Calu3 (cell line): ENCODE data around the gene ALG9. TPM values are rescaled to one million over a fixed set of nuclear protein-coding genes. Genes with fewer than 3 reads are reported as not detected.

Source experiments
- BruUV-seq: library from RNA; stranded (reverse); fragments of 400-500 nt; replicated peaks from 2 replicates; lab custom pipeline; 2021; lab: Mats Ljungman, UMichigan
- CTCF ChIA-PET: fragments of 300-600 bp; sonication (Branson Sonifier 250); formaldehyde crosslinking; loops from one replicate; lab custom pipeline; 2022; ENCODE audit warnings: antibody characterized with exemption; lab: Charles Lee
- DNase-seq: peaks from one replicate; pipeline ENCODE4 v3.0.0; 2022
- H3K27ac Mint-ChIP-seq: one replicate; pipeline ENCODE4 v1.8.0; 2022; ENCODE audit warnings: mixed read lengths; ENCODE audit not compliant: unreplicated experiment
- H3K27me3 Mint-ChIP-seq: one replicate; pipeline ENCODE4 v1.8.0; 2022; ENCODE audit warnings: mixed read lengths; ENCODE audit not compliant: unreplicated experiment
- H3K36me3 Mint-ChIP-seq: one replicate; pipeline ENCODE4 v1.8.0; 2022; ENCODE audit warnings: mild to moderate bottlenecking, moderate library complexity, mixed read lengths; ENCODE audit not compliant: insufficient read depth, unreplicated experiment
- H3K4me1 Mint-ChIP-seq: one replicate; pipeline ENCODE4 v1.8.0; 2022; ENCODE audit warnings: mild to moderate bottlenecking, low read depth, mixed read lengths; ENCODE audit not compliant: unreplicated experiment
- H3K4me3 Mint-ChIP-seq: one replicate; pipeline ENCODE4 v1.8.0; 2022; ENCODE audit warnings: mild to moderate bottlenecking, low read depth, moderate library complexity, mixed read lengths; ENCODE audit not compliant: unreplicated experiment
- H3K9me3 Mint-ChIP-seq: one replicate; pipeline ENCODE4 v1.8.0; 2022; ENCODE audit warnings: low read depth, mixed read lengths; ENCODE audit not compliant: unreplicated experiment
- CTCF ChIP-seq: fragments of 200-600 bp; IDR thresholded peaks from one replicate; pipeline ENCODE4 v1.8.0; 2022; ENCODE audit warnings: antibody characterized with exemption; ENCODE audit not compliant: unreplicated experiment
- intact Hi-C: fragments of 100-400 bp; cut with micrococcal nuclease; formaldehyde crosslinking; loops from one replicate; pipeline ENCODE4 v1.10.0; 2022; ENCODE audit not compliant: unreplicated experiment
- total RNA-seq: library from RNA; stranded (reverse); gene quantifications from 2 replicates; pipeline ENCODE4 v1.2.3, GENCODE V29; 2022

Gene ALG9
- total RNA-seq, 1 experiment from 2014 or later = 12.6 TPM

DNA sequence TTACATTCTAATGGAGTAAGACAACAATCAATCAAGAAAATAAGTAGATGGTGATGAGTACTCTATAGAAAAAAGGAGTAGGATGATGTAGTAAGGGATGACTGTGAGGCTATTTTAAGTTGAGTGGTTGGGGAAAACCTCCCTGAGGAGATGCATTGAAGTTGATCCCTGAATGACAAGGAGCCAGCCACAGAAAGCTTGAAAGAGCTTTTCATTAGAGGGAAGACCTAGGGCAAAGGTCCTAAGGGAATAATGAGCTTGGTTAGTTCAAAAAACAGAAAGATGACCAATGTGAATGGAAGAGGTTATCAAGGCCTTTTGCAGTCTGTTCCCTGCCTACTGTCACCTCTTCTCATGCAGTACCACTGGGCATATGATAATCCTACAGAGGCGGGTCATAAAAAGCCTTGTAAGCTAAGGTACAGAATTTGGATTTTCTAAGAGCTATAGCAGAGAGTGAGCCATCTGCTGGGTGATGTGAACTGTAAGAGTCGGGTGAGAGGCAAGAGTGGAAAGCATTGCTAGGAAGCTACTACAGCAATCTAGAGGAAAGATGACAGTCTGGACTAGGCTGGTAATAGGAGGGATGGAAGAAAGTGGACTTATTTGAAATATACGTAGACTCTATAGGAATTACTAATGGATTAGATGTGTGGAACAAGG, 108.3 kb downstream of the ALG9 start:
- no peak overlapping the region for H3K4me3 Mint-ChIP-seq
- peaks cover 8% of the 10 kb centered on the region for H3K4me1 Mint-ChIP-seq
- CTCF ChIA-PET = interaction anchor here (1.5 kb wide), 1 partner anchor 159 kb away, joined by 3 read pairs; no protein-coding TSS in a partner anchor
- H3K36me3 Mint-ChIP-seq = peaks cover 25% of the 10 kb centered on the region
- no peaks in the 10 kb centered on the region for H3K27me3 Mint-ChIP-seq
- TF ChIP-seq CTCF = no peak
- H3K27ac Mint-ChIP-seq = no peak overlapping the region
- no peak for DNase-seq
- intact Hi-C loops = no loop called here
- no TSS peak for BruUV-seq
- H3K9me3 Mint-ChIP-seq = no peaks in the 10 kb centered on the region

GRCh38 chr11:111762526-111762925, 108.9 kb downstream of the ALG9 start:
- Mint-ChIP-seq H3K9me3 (no peaks in the 10 kb centered on the region), H3K27ac (no peak overlapping the region), H3K4me1 (peaks cover 8% of the 10 kb centered on the region), H3K4me3 (no peak overlapping the region), H3K36me3 (peaks cover 31% of the 10 kb centered on the region), H3K27me3 (no peaks in the 10 kb centered on the region)
- no peak for DNase-seq
- BruUV-seq = no TSS peak
- CTCF ChIA-PET = interaction anchor here (0.9 to 1.5 kb wide), 2 partner anchors 19 to 158 kb away, joined by 3 read pairs; no protein-coding TSS in a partner anchor
- intact Hi-C loops = no loop called here
- TF ChIP-seq CTCF = no peak

- BruUV-seq = no TSS peak
- intact Hi-C loops = no loop called here
- Mint-ChIP-seq H3K27me3 (no peaks in the 10 kb centered on the region), H3K9me3 (no peaks in the 10 kb centered on the region), H3K4me1 (no peaks in the 10 kb centered on the region), H3K4me3 (no peak overlapping the region), H3K27ac (no peak overlapping the region), H3K36me3 (peaks cover 20% of the 10 kb centered on the region)
- no peak for TF ChIP-seq CTCF
- no peak for DNase-seq
- CTCF ChIA-PET = no interaction called here
Measured at GRCh38 chr11:111761036-111761435, 110.3 kb downstream of the ALG9 start.

- Mint-ChIP-seq H3K27me3 (no peaks in the 10 kb centered on the region), H3K4me1 (no peaks in the 10 kb centered on the region), H3K4me3 (no peak overlapping the region), H3K36me3 (peaks cover 9% of the 10 kb centered on the region), H3K27ac (no peak overlapping the region), H3K9me3 (no peaks in the 10 kb centered on the region)
- BruUV-seq = no TSS peak
- DNase-seq = no peak
- CTCF ChIA-PET = no interaction called here
- intact Hi-C loops = no loop called here
- no peak for TF ChIP-seq CTCF
Measured at GRCh38 chr11:111759778-111760407, 111.5 kb downstream of the ALG9 start.
